SK-N-MC (cell line): Measurements from ENCODE around the gene CAMKK2.
A peak's percentile ranks its signal among the peaks of the same experiment; 100 is the strongest.
"Not testable (repeated sequence)": the region's sequence is repeated elsewhere in the genome, so short reads cannot be mapped to it uniquely, and the experiment has no call there.

Source experiments
- DNase-seq: peaks from one replicate; pipeline ENCODE4 v3.0.0-alpha.2; 2011; ENCODE audit warnings: low read depth, low spot score
- H3K27ac ChIP-seq: fragments of 200-600 bp; sonication (generic); 2 replicates; pipeline ENCODE4 v1.5.1; 2016; ENCODE audit warnings: mixed run types
- H3K36me3 ChIP-seq: fragments of 200-600 bp; sonication (generic); 2 replicates; pipeline ENCODE4 v1.6.1; 2017; ENCODE audit warnings: antibody characterized with exemption, low read length, mixed read lengths; ENCODE audit not compliant: insufficient read depth
- H3K4me3 ChIP-seq: fragments of 200-600 bp; sonication (generic); 2 replicates; pipeline ENCODE4 v1.5.1; 2016
- H3K9ac ChIP-seq: fragments of 200-600 bp; sonication (generic); 2 replicates; pipeline ENCODE4 v1.8.0; 2017; ENCODE audit warnings: mixed run types, mixed read lengths; ENCODE audit not compliant: insufficient read length
- H3K9me3 ChIP-seq: fragments of 200-600 bp; sonication (generic); 2 replicates; pipeline ENCODE4 v1.6.1; 2017; ENCODE audit warnings: low read depth, mild to moderate bottlenecking, antibody characterized with exemption, low read length, moderate library complexity, mixed read lengths
- EZH2 ChIP-seq: fragments of 200-600 bp; sonication (generic); IDR thresholded peaks from one replicate; pipeline ENCODE4 v1.6.1; 2017; ENCODE audit warnings: antibody characterized with exemption
- FOXP2 ChIP-seq: optimal IDR thresholded peaks from 2 replicates; pipeline ENCODE3; 2011; ENCODE audit warnings: mild to moderate bottlenecking, moderate library complexity; ENCODE audit not compliant: insufficient read depth; ENCODE audit errors: extremely low read length, control extremely low read depth
- POLR2AphosphoS5 ChIP-seq: IDR thresholded peaks from 2 replicates; pipeline ENCODE4 v1.6.1; 2012; ENCODE audit warnings: mild to moderate bottlenecking, low read depth, low read length, borderline replicate concordance

The CAMKK2 gene

DNA sequence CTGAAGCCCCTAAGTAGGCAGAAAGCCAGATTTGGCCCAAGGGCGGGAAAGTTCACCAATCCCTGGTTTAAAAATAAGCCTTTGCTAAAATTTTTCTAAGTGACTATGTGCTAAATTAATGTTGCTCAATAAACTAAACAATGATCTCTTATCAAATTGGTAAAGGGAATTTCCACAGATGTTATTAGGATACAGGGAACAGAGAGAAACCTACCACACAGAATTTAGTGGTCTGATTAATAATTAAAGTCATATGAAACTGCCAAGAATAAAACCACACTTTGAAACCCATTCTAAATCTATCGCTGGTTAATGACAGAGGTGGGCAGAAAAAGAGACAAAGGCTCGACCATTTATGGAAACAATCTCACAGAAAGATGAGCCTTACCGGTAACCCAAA lies 33.7 kb upstream of the CAMKK2 start:
- TF ChIP-seq FOXP2 (no peak), POLR2AphosphoS5 (no peak), EZH2 (no peak)
- Histone ChIP-seq H3K36me3 (peaks cover 87% of the 10 kb centered on the region), H3K9ac (no peak overlapping the region), H3K9me3 (no peaks in the 10 kb centered on the region), H3K4me3 (no peak overlapping the region), H3K27ac (no peak overlapping the region)
- DNase-seq, result no peak

- H3K4me3 ChIP-seq, result no peak overlapping the region
- no peak overlapping the region for H3K27ac ChIP-seq
- DNase-seq, result no peak
- H3K9ac ChIP-seq, result no peak overlapping the region
- no peak for TF ChIP-seq POLR2AphosphoS5
- TF ChIP-seq EZH2, result no peak
- no peak for TF ChIP-seq FOXP2
- H3K9me3 ChIP-seq, result no peaks in the 10 kb centered on the region
- H3K36me3 ChIP-seq, result peaks cover 89% of the 10 kb centered on the region
Measured at GRCh38 chr12:121328620-121329019, 32.1 kb upstream of the CAMKK2 start.

GRCh38 chr12:121326996-121327674 lies 30.6 kb upstream of the CAMKK2 start:
- Histone ChIP-seq H3K4me3 (no peak overlapping the region), H3K27ac (peak overlapping the region; percentile 64), H3K9me3 (no peaks in the 10 kb centered on the region), H3K9ac (peak overlapping the region; percentile 19), H3K36me3 (peaks cover 91% of the 10 kb centered on the region)
- TF ChIP-seq POLR2AphosphoS5 (no peak), EZH2 (no peak), FOXP2 (no peak)
- no peak for DNase-seq

DNA sequence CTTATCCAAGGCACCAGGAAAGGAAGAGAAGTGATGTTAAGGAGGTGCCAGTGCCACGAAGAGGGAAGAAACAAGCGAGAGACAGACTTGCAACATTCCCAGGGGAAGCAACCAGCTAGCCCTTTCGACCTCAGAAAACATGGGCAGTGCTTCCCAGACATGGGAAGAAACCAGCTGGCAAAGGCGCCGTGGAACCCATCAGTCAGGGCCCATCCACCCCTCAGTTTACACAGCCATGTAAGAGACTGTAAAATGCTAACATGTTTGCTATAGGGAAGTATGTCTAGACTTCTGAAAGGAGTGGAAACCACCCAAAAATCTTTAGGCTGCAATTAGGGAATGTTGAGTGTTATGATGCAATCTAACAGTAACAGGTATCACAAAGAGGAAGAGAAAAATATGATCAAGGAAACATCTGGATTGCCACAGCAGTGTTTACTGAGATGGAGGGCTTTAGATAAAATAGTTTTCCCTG lies 29.4 kb upstream of the CAMKK2 start:
- Histone ChIP-seq H3K9me3 (no peaks in the 10 kb centered on the region), H3K9ac (no peak overlapping the region), H3K27ac (peak overlapping the region; percentile 64; the same call in 1 of the 2 replicates), H3K4me3 (no peak overlapping the region), H3K36me3 (peaks cover 80% of the 10 kb centered on the region)
- TF ChIP-seq EZH2 (no peak), FOXP2 (no peak)
- no peak for DNase-seq

GRCh38 chr12:121323908-121324307 lies 27.4 kb upstream of the CAMKK2 start:
- no peak for TF ChIP-seq EZH2
- TF ChIP-seq POLR2AphosphoS5, result no peak
- no peak for TF ChIP-seq FOXP2
- Histone ChIP-seq H3K36me3 (peaks cover 60% of the 10 kb centered on the region), H3K9me3 (no peaks in the 10 kb centered on the region), H3K9ac (no peak overlapping the region), H3K4me3 (no peak overlapping the region), H3K27ac (no peak overlapping the region)
- DNase-seq, result no peak

- Histone ChIP-seq H3K27ac (no peak overlapping the region), H3K4me3 (no peak overlapping the region), H3K36me3 (peaks cover 34% of the 10 kb centered on the region), H3K9me3 (no peaks in the 10 kb centered on the region), H3K9ac (no peak overlapping the region)
- DNase-seq, result no peak
- TF ChIP-seq EZH2, result no peak
- TF ChIP-seq POLR2AphosphoS5, result no peak
- TF ChIP-seq FOXP2, result no peak
Measured at GRCh38 chr12:121318121-121318520, 21.6 kb upstream of the CAMKK2 start.

DNA sequence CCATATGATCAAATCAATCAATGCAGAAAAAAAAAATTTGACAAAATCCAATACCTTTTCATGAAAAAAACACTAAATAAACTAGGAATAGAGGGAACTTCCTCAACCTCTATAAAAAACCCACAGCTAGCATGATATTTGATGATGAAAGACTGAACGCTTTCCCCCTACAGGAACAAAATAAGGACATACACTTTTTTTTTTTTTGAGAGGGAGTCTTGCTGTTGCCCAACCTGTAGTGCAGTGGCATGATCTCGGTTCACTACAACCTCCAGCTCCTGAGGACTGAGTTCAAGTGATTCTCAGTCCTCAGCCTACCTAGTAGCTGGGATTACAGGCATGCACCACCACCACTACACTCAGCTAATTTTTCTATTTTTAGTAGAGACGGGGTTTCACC lies 17.9 kb upstream of the CAMKK2 start:
- no peaks in the 10 kb centered on the region for H3K9me3 ChIP-seq
- DNase-seq, result no peak
- no peak overlapping the region for H3K9ac ChIP-seq
- H3K36me3 ChIP-seq, result peaks cover 43% of the 10 kb centered on the region
- no peak overlapping the region for H3K4me3 ChIP-seq
- TF ChIP-seq EZH2 (no peak), FOXP2 (no peak), POLR2AphosphoS5 (no peak)
- H3K27ac ChIP-seq, result no peak overlapping the region

DNA sequence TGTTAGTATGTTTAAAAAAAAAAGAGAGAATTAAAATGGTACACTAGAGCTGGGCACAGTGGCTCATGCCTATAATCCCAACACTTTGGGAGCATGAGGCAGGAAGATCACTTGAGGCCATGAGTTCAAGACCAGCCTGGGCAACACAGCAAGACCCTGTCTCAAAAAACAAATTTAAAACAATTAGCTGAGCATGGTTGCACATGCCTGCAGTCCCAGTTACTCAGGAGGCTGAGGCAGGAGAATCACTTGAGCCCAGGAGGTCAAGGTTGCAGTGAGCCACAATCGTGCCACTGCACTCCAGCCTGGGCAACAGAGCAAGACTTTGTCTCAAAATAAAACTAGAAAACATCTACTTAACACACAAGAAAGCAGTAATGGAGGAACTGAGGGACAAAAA lies 13.7 kb upstream of the CAMKK2 start:
- DNase-seq, H3K4me3 ChIP-seq: not testable (repeated sequence)
- H3K36me3 ChIP-seq, result peaks cover 31% of the 10 kb centered on the region

DNA sequence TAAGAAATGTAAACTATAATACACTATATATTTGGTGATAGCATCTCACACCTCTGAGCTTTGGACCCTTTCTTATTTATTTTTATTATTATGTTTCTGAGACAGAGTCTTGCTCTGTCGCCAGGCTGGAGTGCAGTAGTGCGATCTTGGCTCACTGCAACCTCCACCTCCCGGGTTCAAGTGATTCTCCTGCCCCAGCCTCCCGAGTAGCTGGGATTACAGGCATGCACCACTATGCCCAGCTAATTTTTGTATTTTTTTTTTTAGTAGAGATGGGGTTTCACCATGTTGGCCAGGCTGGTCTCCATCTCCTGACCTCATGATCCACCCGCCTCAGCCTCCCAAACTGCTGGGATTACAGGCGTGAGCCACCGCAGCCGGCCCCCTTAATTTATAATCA lies 10.9 kb upstream of the CAMKK2 start:
- H3K4me3 ChIP-seq, H3K9ac ChIP-seq, H3K27ac ChIP-seq, DNase-seq, H3K9me3 ChIP-seq: not testable (repeated sequence)
- H3K36me3 ChIP-seq, result peaks cover 30% of the 10 kb centered on the region

More for the DNA sequence above, 13.7 kb upstream of the CAMKK2 start:
- not testable (repeated sequence) for H3K9me3 ChIP-seq, H3K27ac ChIP-seq, H3K9ac ChIP-seq

DNA sequence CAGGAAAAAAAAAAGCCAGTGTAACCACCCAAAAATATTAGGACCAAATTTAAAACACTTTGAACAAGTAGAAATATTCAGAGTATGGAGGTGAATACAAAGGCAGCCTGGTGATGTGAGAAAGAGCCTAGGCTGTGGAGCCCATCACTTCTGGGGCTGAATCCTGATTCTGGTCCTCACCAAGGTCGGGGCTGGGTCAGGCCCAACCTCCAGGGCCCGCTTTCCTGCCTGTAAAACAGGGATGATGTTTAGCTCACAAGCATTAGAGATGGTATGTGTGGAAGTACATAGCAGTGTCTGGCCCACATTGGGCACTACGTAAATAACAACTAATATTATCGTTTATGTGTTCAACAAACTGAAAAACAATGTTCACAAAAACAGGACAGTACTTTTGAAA lies 7.8 kb upstream of the CAMKK2 start:
- peaks cover 12% of the 10 kb centered on the region for H3K36me3 ChIP-seq
- no peaks in the 10 kb centered on the region for H3K9me3 ChIP-seq
- DNase-seq, result no peak
- H3K9ac ChIP-seq, result no peak overlapping the region
- TF ChIP-seq FOXP2 (no peak), EZH2 (no peak), POLR2AphosphoS5 (no peak)
- H3K27ac ChIP-seq, result no peak overlapping the region
- H3K4me3 ChIP-seq, result no peak overlapping the region
